ENCODE measurements around the gene KIRREL3.

The KIRREL3 gene

DNA sequence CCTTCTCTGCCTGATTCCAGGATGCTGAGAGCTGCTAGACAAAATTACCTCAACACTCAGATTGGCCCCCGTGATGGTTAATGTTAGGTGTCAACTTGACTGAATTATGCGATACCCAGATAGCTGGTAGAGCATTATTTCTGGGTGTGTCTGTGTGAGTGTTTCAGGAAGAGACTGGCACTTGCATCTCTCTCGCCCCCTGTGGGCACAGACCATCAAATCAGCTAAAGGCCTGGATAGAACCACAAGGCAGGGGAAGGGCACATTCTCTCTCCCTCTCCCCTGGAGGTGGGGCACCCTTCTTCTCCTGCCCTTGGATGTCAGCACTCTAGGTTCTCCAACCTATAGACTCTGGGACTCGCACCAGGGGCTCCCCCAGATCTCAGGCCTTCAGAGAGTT is 79.7 kb downstream of the KIRREL3 start:
- H3K9me3 ChIP-seq (ENCODE audit: control insufficient read depth in 1 of 2, low read length in 2 of 2): no peaks in the 10 kb centered on the region
- no peak overlapping the region for H3K9ac ChIP-seq (ENCODE audit: low read depth in 1 of 2, low read length in 2 of 2)
- H3K27ac ChIP-seq (ENCODE audit: low read depth, low read length): no peak overlapping the region
- no peaks in the 10 kb centered on the region for H3K4me1 ChIP-seq (ENCODE audit: control insufficient read depth in 1 of 2, insufficient read depth in 2 of 2, low read length in 2 of 2)
- H3K27me3 ChIP-seq (ENCODE audit: control insufficient read depth in 1 of 2, insufficient read depth in 2 of 2, low read length in 2 of 2): no peaks in the 10 kb centered on the region
- no peaks in the 10 kb centered on the region for H3K36me3 ChIP-seq (ENCODE audit: control insufficient read depth in 1 of 2, insufficient read depth in 2 of 2, low read length in 2 of 2)
- no peak overlapping the region for H3K4me3 ChIP-seq (ENCODE audit: low read depth in 1 of 2, low read length in 2 of 2)

DNA sequence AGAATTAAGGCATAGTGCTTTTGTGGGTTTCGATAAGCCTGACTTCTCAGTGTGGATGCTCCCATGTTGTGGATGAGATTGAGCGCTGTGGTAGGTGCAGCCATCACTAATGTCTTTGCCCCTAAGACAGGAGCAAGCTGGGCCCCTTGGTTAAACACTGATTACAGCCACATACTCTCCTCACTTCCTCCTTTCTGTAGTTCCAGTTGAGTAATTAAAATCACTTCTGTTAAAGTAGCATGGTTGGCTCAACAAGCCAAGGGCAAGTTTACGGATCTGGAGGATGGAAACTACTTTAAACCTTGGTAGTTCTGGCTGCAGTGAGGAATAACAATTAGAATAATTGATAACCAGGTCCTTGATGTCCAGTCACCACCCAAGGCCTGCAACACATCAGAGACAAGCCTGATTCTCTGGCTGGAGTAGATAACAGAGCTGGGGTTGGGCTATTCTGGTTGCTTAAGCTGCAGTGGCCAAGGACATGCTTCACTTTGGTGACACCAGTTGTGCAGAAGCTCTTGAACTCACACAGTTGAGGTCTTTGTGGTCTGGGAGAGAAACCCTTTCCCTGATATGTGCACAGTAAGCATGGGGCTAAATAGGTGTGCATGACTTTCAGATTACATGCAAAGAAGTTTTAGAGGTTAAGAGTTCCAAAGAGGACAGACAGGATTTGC is 81.3 kb downstream of the KIRREL3 start:
- Histone ChIP-seq H3K9me3 (ENCODE audit: control insufficient read depth in 1 of 2, low read length in 2 of 2) (no peaks in the 10 kb centered on the region), H3K36me3 (ENCODE audit: control insufficient read depth in 1 of 2, insufficient read depth in 2 of 2, low read length in 2 of 2) (no peaks in the 10 kb centered on the region), H3K27me3 (ENCODE audit: control insufficient read depth in 1 of 2, insufficient read depth in 2 of 2, low read length in 2 of 2) (no peaks in the 10 kb centered on the region), H3K4me3 (ENCODE audit: low read depth in 1 of 2, low read length in 2 of 2) (no peak overlapping the region), H3K27ac (ENCODE audit: low read depth, low read length) (no peak overlapping the region), H3K4me1 (ENCODE audit: control insufficient read depth in 1 of 2, insufficient read depth in 2 of 2, low read length in 2 of 2) (no peaks in the 10 kb centered on the region), H3K9ac (ENCODE audit: low read depth in 1 of 2, low read length in 2 of 2) (no peak overlapping the region)

DNA sequence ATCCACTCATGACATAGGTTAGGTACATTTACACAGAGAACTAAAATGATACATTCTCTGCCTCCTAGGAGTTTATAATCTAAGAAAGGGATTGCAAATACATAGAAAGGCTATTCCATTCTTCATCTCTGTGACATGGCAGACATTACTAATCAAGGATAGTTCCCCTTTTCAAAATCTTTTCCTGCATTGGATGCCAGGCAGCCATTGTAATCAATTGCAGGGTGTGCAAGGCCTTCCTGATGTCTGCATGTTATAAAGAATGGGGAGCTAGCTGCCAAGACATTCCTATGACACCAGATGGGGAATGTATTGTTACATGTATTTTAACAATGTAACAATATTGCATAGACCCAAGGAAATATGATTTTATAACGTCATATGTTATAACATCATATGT is 82.0 kb downstream of the KIRREL3 start:
- no peaks in the 10 kb centered on the region for H3K36me3 ChIP-seq (ENCODE audit: control insufficient read depth in 1 of 2, insufficient read depth in 2 of 2, low read length in 2 of 2)
- H3K4me3 ChIP-seq (ENCODE audit: low read depth in 1 of 2, low read length in 2 of 2): no peak overlapping the region
- no peaks in the 10 kb centered on the region for H3K27me3 ChIP-seq (ENCODE audit: control insufficient read depth in 1 of 2, insufficient read depth in 2 of 2, low read length in 2 of 2)
- no peak overlapping the region for H3K9ac ChIP-seq (ENCODE audit: low read depth in 1 of 2, low read length in 2 of 2)
- H3K4me1 ChIP-seq (ENCODE audit: control insufficient read depth in 1 of 2, insufficient read depth in 2 of 2, low read length in 2 of 2): no peaks in the 10 kb centered on the region
- no peaks in the 10 kb centered on the region for H3K9me3 ChIP-seq (ENCODE audit: control insufficient read depth in 1 of 2, low read length in 2 of 2)
- H3K27ac ChIP-seq (ENCODE audit: low read depth, low read length): no peak overlapping the region

DNA sequence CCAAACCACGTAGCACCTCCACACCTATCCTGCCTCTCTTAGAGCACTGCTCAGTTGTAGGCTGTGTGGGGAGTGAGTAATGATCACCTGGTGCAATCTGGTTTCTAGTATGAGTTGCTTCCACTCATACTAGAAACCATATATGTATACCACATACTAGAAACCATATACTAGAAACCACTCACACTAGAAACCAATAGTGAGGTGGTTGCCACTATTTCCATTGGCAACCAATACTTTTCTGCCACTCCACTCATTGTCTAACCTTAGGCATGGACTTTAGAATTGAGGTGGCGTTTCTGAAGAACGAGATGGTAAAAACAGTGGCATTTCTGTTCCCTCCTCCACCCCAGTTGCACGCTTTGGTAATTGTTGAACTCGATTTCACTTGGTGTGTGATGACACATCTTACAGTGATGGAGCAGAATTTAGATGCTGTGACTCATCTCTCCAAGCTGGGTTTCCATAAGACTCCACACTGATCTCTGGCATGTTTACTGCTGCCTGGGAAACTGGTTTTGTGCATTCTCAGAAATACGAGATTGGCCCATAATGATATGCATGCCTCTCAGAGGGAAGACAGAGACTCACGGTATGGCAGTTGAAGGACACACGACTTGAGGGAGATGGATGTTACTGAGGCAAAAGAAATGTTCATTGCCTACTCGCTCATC is 82.9 kb downstream of the KIRREL3 start:
- Histone ChIP-seq H3K9ac (ENCODE audit: low read depth in 1 of 2, low read length in 2 of 2) (no peak overlapping the region), H3K27ac (ENCODE audit: low read depth, low read length) (no peak overlapping the region), H3K36me3 (ENCODE audit: control insufficient read depth in 1 of 2, insufficient read depth in 2 of 2, low read length in 2 of 2) (no peaks in the 10 kb centered on the region), H3K4me3 (ENCODE audit: low read depth in 1 of 2, low read length in 2 of 2) (no peak overlapping the region), H3K9me3 (ENCODE audit: control insufficient read depth in 1 of 2, low read length in 2 of 2) (no peaks in the 10 kb centered on the region), H3K4me1 (ENCODE audit: control insufficient read depth in 1 of 2, insufficient read depth in 2 of 2, low read length in 2 of 2) (no peaks in the 10 kb centered on the region), H3K27me3 (ENCODE audit: control insufficient read depth in 1 of 2, insufficient read depth in 2 of 2, low read length in 2 of 2) (no peaks in the 10 kb centered on the region)

DNA sequence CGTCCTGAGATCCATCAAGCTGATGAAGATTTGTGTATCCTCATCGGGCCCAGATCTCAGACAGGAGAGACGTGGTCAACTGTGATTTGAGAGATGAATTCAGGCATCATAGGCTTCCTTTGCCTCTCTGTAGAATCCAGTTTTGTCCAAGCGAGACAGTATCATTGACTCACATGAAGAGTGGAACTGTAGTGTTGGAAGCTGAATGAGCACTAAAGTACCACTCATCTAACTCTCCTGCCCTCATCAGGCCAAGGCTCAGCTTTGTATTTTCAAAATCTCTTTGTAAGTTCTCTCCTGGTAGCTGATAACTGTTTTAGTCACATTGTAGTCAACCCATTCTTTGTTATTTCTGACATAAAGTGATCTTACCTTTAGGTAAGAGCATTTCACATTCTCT is 85.1 kb downstream of the KIRREL3 start:
- Histone ChIP-seq H3K27me3 (ENCODE audit: control insufficient read depth in 1 of 2, insufficient read depth in 2 of 2, low read length in 2 of 2) (no peaks in the 10 kb centered on the region), H3K4me1 (ENCODE audit: control insufficient read depth in 1 of 2, insufficient read depth in 2 of 2, low read length in 2 of 2) (no peaks in the 10 kb centered on the region), H3K36me3 (ENCODE audit: control insufficient read depth in 1 of 2, insufficient read depth in 2 of 2, low read length in 2 of 2) (no peaks in the 10 kb centered on the region), H3K27ac (ENCODE audit: low read depth, low read length) (no peak overlapping the region), H3K9ac (ENCODE audit: low read depth in 1 of 2, low read length in 2 of 2) (no peak overlapping the region), H3K4me3 (ENCODE audit: low read depth in 1 of 2, low read length in 2 of 2) (no peak overlapping the region), H3K9me3 (ENCODE audit: control insufficient read depth in 1 of 2, low read length in 2 of 2) (no peaks in the 10 kb centered on the region)

DNA sequence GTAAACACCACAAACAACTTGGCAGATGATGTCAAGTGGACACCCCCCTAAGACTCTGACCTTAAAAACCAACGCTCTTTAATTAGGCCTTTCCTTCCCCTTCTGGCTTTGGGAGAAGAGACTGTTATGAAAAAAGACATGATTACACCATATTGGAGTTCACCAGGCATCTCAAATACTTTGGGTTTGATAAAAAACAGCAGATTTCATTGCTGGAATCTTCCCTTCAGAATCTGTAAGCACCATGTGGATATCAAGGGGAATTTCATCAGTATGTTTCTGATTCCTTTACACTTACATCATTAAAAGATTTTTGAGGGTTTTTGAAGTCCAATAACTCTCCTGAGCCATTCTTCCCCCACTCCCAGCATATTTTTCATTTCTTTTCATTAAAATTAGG is 85.6 kb downstream of the KIRREL3 start:
- Histone ChIP-seq H3K36me3 (ENCODE audit: control insufficient read depth in 1 of 2, insufficient read depth in 2 of 2, low read length in 2 of 2) (no peaks in the 10 kb centered on the region), H3K27me3 (ENCODE audit: control insufficient read depth in 1 of 2, insufficient read depth in 2 of 2, low read length in 2 of 2) (no peaks in the 10 kb centered on the region), H3K27ac (ENCODE audit: low read depth, low read length) (no peak overlapping the region), H3K9me3 (ENCODE audit: control insufficient read depth in 1 of 2, low read length in 2 of 2) (no peaks in the 10 kb centered on the region), H3K9ac (ENCODE audit: low read depth in 1 of 2, low read length in 2 of 2) (no peak overlapping the region), H3K4me3 (ENCODE audit: low read depth in 1 of 2, low read length in 2 of 2) (no peak overlapping the region), H3K4me1 (ENCODE audit: control insufficient read depth in 1 of 2, insufficient read depth in 2 of 2, low read length in 2 of 2) (no peaks in the 10 kb centered on the region)

DNA sequence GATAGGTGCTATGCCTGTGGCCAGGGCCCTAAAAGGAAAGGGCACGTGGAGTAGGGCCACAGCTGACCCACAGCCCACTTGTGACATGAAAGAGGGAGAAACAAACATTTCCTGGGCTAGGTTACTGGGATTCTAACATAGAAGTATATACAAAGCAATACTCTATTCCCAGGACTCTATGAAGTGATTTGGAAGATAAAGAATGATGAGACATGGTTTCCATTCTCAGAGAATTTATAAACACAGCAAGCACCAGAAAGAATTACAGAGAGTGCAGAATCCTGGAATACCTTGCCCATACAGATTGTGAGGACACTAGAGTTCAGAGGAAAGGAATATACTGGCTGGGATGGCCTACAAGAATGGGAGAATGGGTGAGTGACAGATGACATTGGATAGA is 86.4 kb downstream of the KIRREL3 start:
- no peaks in the 10 kb centered on the region for H3K36me3 ChIP-seq (ENCODE audit: control insufficient read depth in 1 of 2, insufficient read depth in 2 of 2, low read length in 2 of 2)
- no peaks in the 10 kb centered on the region for H3K27me3 ChIP-seq (ENCODE audit: control insufficient read depth in 1 of 2, insufficient read depth in 2 of 2, low read length in 2 of 2)
- H3K9ac ChIP-seq (ENCODE audit: low read depth in 1 of 2, low read length in 2 of 2): no peak overlapping the region
- H3K27ac ChIP-seq (ENCODE audit: low read depth, low read length): no peak overlapping the region
- H3K4me1 ChIP-seq (ENCODE audit: control insufficient read depth in 1 of 2, insufficient read depth in 2 of 2, low read length in 2 of 2): no peaks in the 10 kb centered on the region
- no peaks in the 10 kb centered on the region for H3K9me3 ChIP-seq (ENCODE audit: control insufficient read depth in 1 of 2, low read length in 2 of 2)
- H3K4me3 ChIP-seq (ENCODE audit: low read depth in 1 of 2, low read length in 2 of 2): no peak overlapping the region

DNA sequence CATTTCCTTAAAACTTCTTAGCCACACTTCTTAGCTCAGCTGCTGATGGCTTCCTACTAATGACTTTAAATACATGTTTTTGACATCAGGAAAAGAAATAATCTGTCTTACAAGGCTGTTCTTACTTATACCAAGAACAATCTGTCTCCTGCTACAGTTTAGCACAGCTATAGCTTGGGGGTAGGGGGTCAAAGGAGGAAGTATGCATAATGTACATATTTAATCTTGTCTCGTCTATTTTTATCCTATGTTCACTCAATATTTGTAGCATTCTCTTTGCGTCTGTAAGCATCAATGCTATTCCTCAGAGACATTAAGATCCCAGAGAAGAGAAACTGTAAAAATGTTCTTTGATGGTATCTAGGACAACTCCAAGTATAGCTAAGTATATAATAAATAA is 96.0 kb downstream of the KIRREL3 start:
- H3K27ac ChIP-seq (ENCODE audit: low read depth, low read length): no peak overlapping the region
- H3K9me3 ChIP-seq (ENCODE audit: control insufficient read depth in 1 of 2, low read length in 2 of 2): no peaks in the 10 kb centered on the region
- no peak overlapping the region for H3K4me3 ChIP-seq (ENCODE audit: low read depth in 1 of 2, low read length in 2 of 2)
- no peak overlapping the region for H3K9ac ChIP-seq (ENCODE audit: low read depth in 1 of 2, low read length in 2 of 2)
- no peaks in the 10 kb centered on the region for H3K36me3 ChIP-seq (ENCODE audit: control insufficient read depth in 1 of 2, insufficient read depth in 2 of 2, low read length in 2 of 2)
- H3K27me3 ChIP-seq (ENCODE audit: control insufficient read depth in 1 of 2, insufficient read depth in 2 of 2, low read length in 2 of 2): no peaks in the 10 kb centered on the region
- no peaks in the 10 kb centered on the region for H3K4me1 ChIP-seq (ENCODE audit: control insufficient read depth in 1 of 2, insufficient read depth in 2 of 2, low read length in 2 of 2)

DNA sequence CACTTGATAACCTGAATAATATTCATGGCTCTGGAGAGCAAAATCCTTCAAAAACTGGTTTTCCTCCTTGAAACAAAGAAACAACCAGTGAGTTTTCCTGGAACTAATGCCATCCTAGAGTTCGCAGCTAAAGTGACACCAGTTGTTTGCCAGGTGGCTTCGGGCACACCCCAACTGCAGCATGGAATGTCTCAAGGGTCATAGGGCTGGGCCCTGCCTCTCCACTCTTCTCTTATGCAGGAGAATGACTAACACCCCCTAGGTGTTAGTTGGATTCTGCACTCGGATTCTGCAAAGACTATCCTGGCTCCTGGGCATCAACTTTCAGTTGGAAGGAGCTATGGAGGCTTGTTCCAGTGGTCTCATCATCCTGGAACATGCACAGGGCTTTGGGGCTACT is 98.8 kb downstream of the KIRREL3 start:
- H3K27ac ChIP-seq (ENCODE audit: low read depth, low read length): no peak overlapping the region

DNA sequence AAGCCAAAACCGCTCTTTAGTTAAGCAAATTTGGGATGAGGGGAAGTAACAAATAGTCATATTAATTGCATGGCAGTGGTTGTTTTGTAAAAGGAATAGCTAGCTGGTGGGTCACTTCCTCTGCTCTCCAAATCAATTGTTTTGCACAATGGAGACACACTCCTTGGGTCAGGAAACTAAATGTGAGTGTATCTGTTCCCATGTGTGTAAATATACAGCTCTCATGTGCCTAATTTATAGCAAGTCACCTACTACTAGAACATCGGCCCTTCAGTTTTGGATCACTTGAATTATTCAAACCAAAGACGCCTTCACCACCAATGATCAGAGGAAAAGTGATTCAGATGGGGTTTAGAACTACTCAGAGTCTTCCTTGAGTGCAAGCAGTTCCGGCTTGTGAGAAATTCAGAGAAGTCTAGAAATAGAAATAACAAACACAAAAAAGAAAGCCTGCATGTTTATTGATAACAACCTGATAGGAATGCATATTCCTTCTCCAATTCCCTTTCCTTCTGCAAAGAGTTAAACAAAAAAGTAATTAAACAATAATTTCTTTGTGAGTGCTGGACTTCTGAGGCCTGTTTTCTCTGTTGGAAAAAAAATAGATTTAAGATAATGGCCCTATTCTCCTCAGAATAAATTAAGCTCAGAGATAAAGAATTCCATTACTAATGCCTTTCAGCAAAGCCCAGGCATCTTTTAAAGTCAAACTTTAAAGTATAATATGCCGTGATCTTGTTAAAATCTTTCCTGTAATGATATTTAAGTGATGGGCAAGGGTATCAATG is 100.4 kb downstream of the KIRREL3 start:
- no peak overlapping the region for H3K4me3 ChIP-seq (ENCODE audit: low read depth in 1 of 2, low read length in 2 of 2)
- no peak overlapping the region for H3K27ac ChIP-seq (ENCODE audit: low read depth, low read length)
- no peaks in the 10 kb centered on the region for H3K27me3 ChIP-seq (ENCODE audit: control insufficient read depth in 1 of 2, insufficient read depth in 2 of 2, low read length in 2 of 2)
- no peak overlapping the region for H3K9ac ChIP-seq (ENCODE audit: low read depth in 1 of 2, low read length in 2 of 2)
- no peaks in the 10 kb centered on the region for H3K4me1 ChIP-seq (ENCODE audit: control insufficient read depth in 1 of 2, insufficient read depth in 2 of 2, low read length in 2 of 2)
- no peaks in the 10 kb centered on the region for H3K36me3 ChIP-seq (ENCODE audit: control insufficient read depth in 1 of 2, insufficient read depth in 2 of 2, low read length in 2 of 2)
- no peaks in the 10 kb centered on the region for H3K9me3 ChIP-seq (ENCODE audit: control insufficient read depth in 1 of 2, low read length in 2 of 2)

More for the DNA sequence above, 98.8 kb downstream of the KIRREL3 start:
- Histone ChIP-seq H3K36me3 (ENCODE audit: control insufficient read depth in 1 of 2, insufficient read depth in 2 of 2, low read length in 2 of 2) (no peaks in the 10 kb centered on the region), H3K9me3 (ENCODE audit: control insufficient read depth in 1 of 2, low read length in 2 of 2) (no peaks in the 10 kb centered on the region), H3K27me3 (ENCODE audit: control insufficient read depth in 1 of 2, insufficient read depth in 2 of 2, low read length in 2 of 2) (no peaks in the 10 kb centered on the region), H3K4me1 (ENCODE audit: control insufficient read depth in 1 of 2, insufficient read depth in 2 of 2, low read length in 2 of 2) (no peaks in the 10 kb centered on the region), H3K9ac (ENCODE audit: low read depth in 1 of 2, low read length in 2 of 2) (no peak overlapping the region), H3K4me3 (ENCODE audit: low read depth in 1 of 2, low read length in 2 of 2) (no peak overlapping the region)
